ENCODE measurements around the gene GRIK3.

- TF ChIP-seq POLR2A (IDR thresholded peaks at IDR 0.05) (no peak), CTCF (IDR thresholded peaks at IDR 0.05) (no peak)
Measured at GRCh38 chr1:36782785-36783184, 251.5 kb downstream of the GRIK3 start.
